ENCODE measurements around the gene PCNX3. TPM values are rescaled to one million over a fixed set of nuclear protein-coding genes. Genes with fewer than 3 reads are reported as not detected.

The PCNX3 gene
- total RNA-seq, 1 donor from 2014 or later = 32.4 TPM

DNA sequence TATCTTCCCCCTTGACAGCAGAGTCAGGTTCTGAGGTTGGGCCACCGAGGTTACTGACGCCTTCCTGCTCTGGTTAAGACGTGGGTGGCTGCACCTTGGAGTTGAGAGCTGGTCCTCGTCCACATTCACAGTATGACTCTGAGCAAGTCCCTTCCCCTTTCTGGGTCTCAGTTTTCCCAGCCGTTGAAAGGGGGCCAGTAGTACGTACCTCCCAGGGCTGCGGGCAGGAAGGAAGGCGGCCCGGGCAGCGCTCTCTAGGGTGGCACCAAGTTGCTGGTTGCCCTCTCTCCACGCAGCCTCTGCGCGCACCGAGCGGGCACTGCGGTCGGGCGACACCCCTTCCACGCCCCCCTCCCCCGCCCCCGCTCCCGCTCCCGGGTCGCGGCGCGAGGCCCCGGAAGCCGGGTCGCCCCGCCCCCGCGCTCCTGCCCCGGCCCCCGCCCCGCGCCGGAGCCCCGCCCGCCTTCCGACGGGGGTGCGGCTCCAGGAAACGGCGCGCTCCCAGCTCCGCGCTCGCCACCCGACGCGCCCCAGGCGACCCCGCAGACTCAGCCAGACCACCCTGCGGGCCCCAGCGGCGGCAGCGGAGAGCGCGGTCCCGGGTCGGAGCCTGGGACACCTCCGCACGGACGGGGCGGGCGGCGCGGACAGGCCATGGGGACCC lies 39.9 kb upstream of the PCNX3 start, which contains the start of gene EHBP1L1:
Gene EHBP1L1, plus strand, starts transcription at position 486 of the 664 bp plus-strand sequence. CDS start 250 bp downstream, outside the sequence.
- intact Hi-C loops (cut with DNase I) = no loop called here

DNA sequence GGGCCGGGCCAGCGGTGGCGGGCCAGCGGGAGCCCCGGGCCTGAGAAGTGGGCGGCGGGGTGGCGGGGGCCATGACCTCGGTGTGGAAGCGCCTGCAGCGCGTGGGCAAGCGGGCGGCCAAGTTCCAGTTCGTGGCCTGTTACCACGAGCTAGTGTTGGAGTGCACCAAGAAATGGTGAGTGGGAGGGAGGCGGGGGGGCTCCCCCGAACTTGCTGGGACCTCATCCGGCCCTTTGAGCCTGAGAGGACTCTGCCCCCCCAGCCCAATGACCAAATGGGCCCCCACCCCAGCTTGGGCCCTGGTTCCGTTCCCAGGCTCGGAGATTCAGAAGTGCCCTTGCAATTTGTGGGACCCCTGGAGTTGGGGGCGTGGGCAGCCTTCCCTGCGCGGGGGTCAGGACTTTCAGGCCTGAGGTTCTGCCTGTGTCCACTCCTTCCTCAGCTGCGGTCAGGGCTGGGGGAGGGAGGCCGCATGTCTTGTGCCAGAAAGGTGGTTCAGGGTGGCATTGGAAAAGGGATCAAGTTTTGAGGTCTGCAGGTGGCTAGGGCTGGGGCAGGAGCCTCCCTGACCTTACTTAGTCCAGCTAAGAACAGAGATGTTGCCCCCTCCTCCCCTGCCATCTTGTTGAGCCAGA lies 39.2 kb upstream of the PCNX3 start:
- Histone ChIP-seq H3K4me3 (peak overlapping the region; percentile 81), H3K36me3 (peaks cover 21% of the 10 kb centered on the region), H3K27ac (peak overlapping the region; percentile 94), H3K27me3 (ENCODE audit: low read depth) (no peaks in the 10 kb centered on the region), H3K4me1 (peaks cover 59% of the 10 kb centered on the region), H3K9me3 (no peaks in the 10 kb centered on the region)
- intact Hi-C loops (cut with DNase I) = no loop called here
- ATAC-seq = peak in 1 of 2 donors; percentile 0
- TF ChIP-seq, protein P1, sequence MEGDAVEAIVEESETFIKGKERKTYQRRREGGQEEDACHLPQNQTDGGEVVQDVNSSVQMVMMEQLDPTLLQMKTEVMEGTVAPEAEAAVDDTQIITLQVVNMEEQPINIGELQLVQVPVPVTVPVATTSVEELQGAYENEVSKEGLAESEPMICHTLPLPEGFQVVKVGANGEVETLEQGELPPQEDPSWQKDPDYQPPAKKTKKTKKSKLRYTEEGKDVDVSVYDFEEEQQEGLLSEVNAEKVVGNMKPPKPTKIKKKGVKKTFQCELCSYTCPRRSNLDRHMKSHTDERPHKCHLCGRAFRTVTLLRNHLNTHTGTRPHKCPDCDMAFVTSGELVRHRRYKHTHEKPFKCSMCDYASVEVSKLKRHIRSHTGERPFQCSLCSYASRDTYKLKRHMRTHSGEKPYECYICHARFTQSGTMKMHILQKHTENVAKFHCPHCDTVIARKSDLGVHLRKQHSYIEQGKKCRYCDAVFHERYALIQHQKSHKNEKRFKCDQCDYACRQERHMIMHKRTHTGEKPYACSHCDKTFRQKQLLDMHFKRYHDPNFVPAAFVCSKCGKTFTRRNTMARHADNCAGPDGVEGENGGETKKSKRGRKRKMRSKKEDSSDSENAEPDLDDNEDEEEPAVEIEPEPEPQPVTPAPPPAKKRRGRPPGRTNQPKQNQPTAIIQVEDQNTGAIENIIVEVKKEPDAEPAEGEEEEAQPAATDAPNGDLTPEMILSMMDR (IDR thresholded peaks at IDR 0.05) = no peak
- peak; percentile 77 for DNase-seq

More for the DNA sequence above, 39.9 kb upstream of the PCNX3 start, which contains the start of gene EHBP1L1:
- H3K27me3 ChIP-seq (ENCODE audit: low read depth) = no peaks in the 10 kb centered on the region
- peak; percentile 46 to 49 for ATAC-seq
- H3K4me1 ChIP-seq = peaks cover 65% of the 10 kb centered on the region
- peak within 1 kb of the TSS; percentile 94 for H3K27ac ChIP-seq
- peak within 1 kb of the TSS; percentile 81 for H3K4me3 ChIP-seq
- no peaks in the 10 kb centered on the region for H3K9me3 ChIP-seq
- TF ChIP-seq, protein P1 (IDR thresholded peaks at IDR 0.05) = no peak
- DNase-seq = peak; percentile 86
- peaks cover 15% of the 10 kb centered on the region for H3K36me3 ChIP-seq

DNA sequence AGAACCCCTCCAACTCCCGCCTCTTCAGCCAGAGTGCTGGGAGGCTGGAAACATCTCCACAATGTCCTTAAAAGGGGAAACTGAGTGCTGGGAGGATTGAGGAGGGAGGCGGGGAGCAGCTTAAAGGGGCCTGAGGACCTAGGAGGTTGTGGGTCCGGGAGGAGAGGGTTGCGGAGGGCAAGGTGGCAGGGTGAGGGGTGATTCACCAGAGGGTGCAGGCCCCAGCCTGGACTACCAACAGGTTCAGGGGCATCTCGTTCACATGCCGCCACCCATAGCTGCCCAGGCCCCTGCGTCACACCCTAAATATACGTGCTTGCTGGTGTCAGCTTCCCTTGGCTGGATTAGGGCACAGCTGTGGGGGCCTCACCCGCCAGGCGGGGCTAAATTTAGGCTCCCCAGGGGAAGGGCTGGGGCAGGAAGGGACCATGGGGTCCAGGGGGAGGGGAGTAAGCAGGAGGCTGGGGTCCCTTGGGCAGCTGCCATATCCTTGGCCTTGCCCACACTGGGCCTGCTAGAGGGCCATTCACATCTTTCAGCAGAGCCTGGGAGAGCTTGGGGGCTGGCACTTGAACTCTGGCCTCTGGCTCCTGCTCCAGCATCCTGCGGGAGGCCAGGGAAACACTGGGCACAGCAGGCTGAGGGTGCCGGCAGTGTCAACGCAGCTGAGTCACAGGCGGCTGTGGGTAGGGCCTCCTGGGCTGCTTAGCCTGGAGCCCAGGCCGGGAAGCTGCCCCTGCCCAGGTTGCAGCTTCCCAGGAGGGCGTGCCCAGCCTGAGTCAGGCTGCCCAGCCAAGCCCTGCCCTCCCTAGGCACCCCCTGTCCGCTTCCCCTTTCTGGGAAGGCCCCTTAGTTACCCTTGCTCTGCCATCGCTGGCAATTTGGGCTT lies 38.5 kb upstream of the PCNX3 start:
- ATAC-seq = peak; percentile 34 to 50
- Histone ChIP-seq H3K36me3 (peaks cover 29% of the 10 kb centered on the region), H3K4me1 (peaks cover 51% of the 10 kb centered on the region), H3K9me3 (no peaks in the 10 kb centered on the region), H3K27me3 (ENCODE audit: low read depth) (no peaks in the 10 kb centered on the region), H3K27ac (peak overlapping the region; percentile 94), H3K4me3 (peak overlapping the region; percentile 81)
- intact Hi-C loops (cut with DNase I) = no loop called here
- DNase-seq = peak; percentile 85
- TF ChIP-seq, protein P1 (IDR thresholded peaks at IDR 0.05) = no peak

DNA sequence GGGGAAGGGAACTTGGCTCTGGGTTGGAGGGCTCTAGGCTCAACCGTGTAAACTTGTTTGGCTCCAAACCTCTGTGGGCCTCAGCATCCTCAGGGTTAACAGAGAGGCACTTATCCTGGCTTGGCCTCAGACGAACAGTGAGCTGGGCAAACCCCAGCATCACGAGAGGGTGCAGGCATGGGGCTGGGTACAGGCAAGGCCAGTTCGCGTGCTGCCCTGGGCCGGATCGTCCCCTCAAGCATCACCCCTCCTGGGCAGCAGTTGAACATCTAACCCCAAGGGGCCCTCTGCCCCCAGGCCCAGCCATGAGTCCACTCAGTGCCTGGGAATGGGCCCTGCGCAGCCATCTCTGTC lies 37.8 kb upstream of the PCNX3 start:
- Histone ChIP-seq H3K36me3 (peaks cover 35% of the 10 kb centered on the region), H3K9me3 (no peaks in the 10 kb centered on the region), H3K4me1 (peaks cover 49% of the 10 kb centered on the region), H3K4me3 (peak overlapping the region; percentile 81), H3K27ac (peak overlapping the region; percentile 94), H3K27me3 (ENCODE audit: low read depth) (no peaks in the 10 kb centered on the region)
- DNase-seq = no peak
- ATAC-seq = no peak
- intact Hi-C loops (cut with DNase I) = no loop called here
- TF ChIP-seq, protein P1 (IDR thresholded peaks at IDR 0.05) = no peak

DNA sequence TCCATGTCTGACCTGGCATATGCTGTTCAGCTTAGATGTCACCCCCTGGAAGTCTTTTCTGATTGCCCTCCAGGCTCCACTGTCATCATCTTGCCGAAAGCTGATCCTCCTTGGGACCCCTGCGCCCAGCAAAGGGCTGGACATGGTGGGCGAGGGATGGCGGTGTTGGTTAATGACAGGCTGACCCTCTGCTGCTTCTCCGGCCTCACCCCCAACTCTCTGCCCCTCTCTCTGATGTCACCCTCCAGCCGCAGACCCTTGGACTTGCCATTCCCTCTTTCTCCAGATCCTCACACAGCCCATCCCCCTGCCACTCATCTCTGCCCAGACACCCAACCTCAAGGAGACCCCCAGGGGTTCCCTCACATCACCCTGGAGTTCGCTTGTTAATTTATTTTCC lies 37.4 kb upstream of the PCNX3 start:
- ATAC-seq = no peak
- H3K9me3 ChIP-seq = no peaks in the 10 kb centered on the region
- H3K27me3 ChIP-seq (ENCODE audit: low read depth) = no peaks in the 10 kb centered on the region
- peak overlapping the region; percentile 81 for H3K4me3 ChIP-seq
- intact Hi-C loops (cut with DNase I) = no loop called here
- peaks cover 39% of the 10 kb centered on the region for H3K36me3 ChIP-seq
- H3K4me1 ChIP-seq = peaks cover 48% of the 10 kb centered on the region
- no peak for DNase-seq
- peak overlapping the region; percentile 94 for H3K27ac ChIP-seq
- TF ChIP-seq, protein P1 (IDR thresholded peaks at IDR 0.05) = no peak
